A549 (cell line): ENCODE results near the gene BNC2. TPM values are rescaled to one million over a fixed set of nuclear protein-coding genes. Genes with fewer than 3 reads are reported as not detected.
"Not testable (repeated sequence)": the region's sequence is repeated elsewhere in the genome, so short reads cannot be mapped to it uniquely, and the experiment has no call there.

Experiments
- ATAC-seq, 2 experiments: fragments of 200-7000 bp in 1 of 2; fragments of >200 bp in 1 of 2; cut with Nextera tagmentation in 1 of 2; cut with Tn5 transposase in 1 of 2; 3 replicates each; pipeline versions ENCODE4 v1.8.0 to v1.9.1; 2018 to 2020; ENCODE audit warnings: mild to moderate bottlenecking in 1 of 2, moderate library complexity in 1 of 2
- CTCF ChIA-PET: fragments of 300-600 bp; sonication (Branson Sonifier 250); formaldehyde crosslinking; extraction: SDS; loops from one replicate; lab custom pipeline; 2021; ENCODE audit warnings: antibody characterized with exemption, inconsistent platforms; lab: Yijun Ruan, JAX
- POLR2A ChIA-PET: fragments of 350-600 bp; formaldehyde crosslinking; extraction: SDS; loops from one replicate; lab custom pipeline; 2021; ENCODE audit warnings: antibody characterized with exemption, inconsistent platforms; lab: Yijun Ruan, JAX
- DNase-seq, 2 experiments: peaks; one replicate each; pipeline versions ENCODE4 v3.0.0 to v3.0.0-alpha.2; 2011 to 2016; ENCODE audit warnings: low read depth in 1 of 2, low spot score in 1 of 2
- FAIRE-seq: peaks from 2 replicates; lab custom pipeline; 2011; peaks lifted over from hg19 to GRCh38; lab: Jason Lieb, UNC
- H3K27ac ChIP-seq, 2 experiments: fragments of >200 bp; sonication (Bioruptor Twin); formaldehyde crosslinking; 3 replicates each; pipeline ENCODE4 v1.5.1; 2016 to 2017
- H3K4me1 ChIP-seq: fragments of >200 bp; sonication (Bioruptor Twin); formaldehyde crosslinking; 3 replicates; pipeline ENCODE4 v1.6.1; 2016
- H3K4me2 ChIP-seq: fragments of >200 bp; sonication (Bioruptor Twin); formaldehyde crosslinking; 3 replicates; pipeline ENCODE4 v1.6.1; 2016
- H3K4me3 ChIP-seq: fragments of >200 bp; sonication (Bioruptor Twin); formaldehyde crosslinking; 3 replicates; pipeline ENCODE4 v1.5.1; 2016
- H3K9me3 ChIP-seq: fragments of >200 bp; sonication (Bioruptor Twin); formaldehyde crosslinking; 3 replicates; pipeline ENCODE4 v1.6.1; 2016
- BCL3 ChIP-seq: fragments of >200 bp; sonication (Bioruptor Twin); formaldehyde crosslinking; IDR thresholded peaks from 3 replicates; pipeline ENCODE4 v1.6.1; 2016
- CBX8 ChIP-seq: fragments of 200-600 bp; sonication (generic); IDR thresholded peaks from 2 replicates; pipeline ENCODE4 v1.6.1; 2016
- CTCF ChIP-seq: fragments of >200 bp; sonication (Bioruptor Twin); formaldehyde crosslinking; IDR thresholded peaks from 3 replicates; pipeline ENCODE4 v1.5.1; 2016
- E2F6 ChIP-seq: IDR thresholded peaks from 2 replicates; pipeline ENCODE4 v1.6.1; 2012; ENCODE audit warnings: low read depth, borderline replicate concordance
- EHF ChIP-seq: fragments of 250-450 bp; sonication (Bioruptor Pico); IDR thresholded peaks from 2 replicates; pipeline ENCODE4 v1.5.0; 2020; ENCODE audit warnings: mild to moderate bottlenecking
- EHMT2 ChIP-seq: fragments of 200-600 bp; sonication (generic); IDR thresholded peaks from 2 replicates; pipeline ENCODE4 v1.6.1; 2016; ENCODE audit warnings: antibody characterized with exemption, low read depth, mild to moderate bottlenecking, moderate library complexity
- ELK1 ChIP-seq: fragments of 150-350 bp; IDR thresholded peaks from 2 replicates; pipeline ENCODE4 v1.6.1; 2014; ENCODE audit warnings: low read depth, mild to moderate bottlenecking, low read length
- FOSL2 ChIP-seq, 2 experiments: fragments of 450-650 bp in 1 of 2; fragments of >200 bp in 1 of 2; sonication (Bioruptor Twin) in 1 of 2; formaldehyde crosslinking; IDR thresholded peaks; 2 replicates each; pipeline versions ENCODE4 v1.5.0 to v1.6.1; 2016 to 2020; ENCODE audit warnings: mild to moderate bottlenecking in 1 of 2, moderate library complexity in 1 of 2
- HDAC2 ChIP-seq: fragments of 200-600 bp; sonication (generic); IDR thresholded peaks from 2 replicates; pipeline ENCODE4 v1.6.1; 2016
- JUN ChIP-seq, 2 experiments: fragments of >200 bp; sonication (Bioruptor Twin); formaldehyde crosslinking; IDR thresholded peaks; 2 replicates in 1 of 2; 3 replicates in 1 of 2; pipeline ENCODE4 v1.6.1; 2016 to 2017
- ZC3H11A ChIP-seq: fragments of 450-650 bp; IDR thresholded peaks from 2 replicates; pipeline ENCODE4 v1.6.1; 2014; ENCODE audit warnings: antibody characterized with exemption, mild to moderate bottlenecking
- ZFP36 ChIP-seq: fragments of 450-650 bp; IDR thresholded peaks from 2 replicates; pipeline ENCODE4 v1.6.1; 2014; ENCODE audit warnings: borderline replicate concordance; ENCODE audit not compliant: partially characterized antibody
- ZNF302 ChIP-seq: fragments of 250-450 bp; sonication (Bioruptor Pico); IDR thresholded peaks from 2 replicates; pipeline ENCODE4 v1.9.0; 2021; ENCODE audit warnings: inconsistent platforms, mild to moderate bottlenecking, moderate library complexity
- WGBS: methylation state at CpG from one replicate; pipeline ENCODE4 v1.1.6; 2017; ENCODE audit errors: missing lambda C conversion rate; 5-methylcytosine and 5-hydroxymethylcytosine counted together
- polyA plus RNA-seq, 4 experiments: library from polyadenylated mRNA; depleted of rRNA in 3 of 4; stranded (reverse); fragments of >200 nt; fragmentation: RNase III in 1 of 4; extraction: RNeasy Plus Mini Kit Qiagen cat#74134 plus additional on column Dnase treatment in 1 of 4; gene quantifications; 2 replicates in 3 of 4; 3 replicates in 1 of 4; pipeline ENCODE4 v1.2.3, GENCODE V29; 2011 to 2017

BNC2 gene
- polyA plus RNA-seq, 2 of the 4 experiments (the other 2 are of a cell fraction): 6.2 to 7.5 TPM

- TF ChIP-seq ZFP36 (no peak), BCL3 (no peak), JUN (IDR thresholded peaks at IDR 0.05) (no peak), EHF (no peak), EHMT2 (no peak)
- ChIA-PET POLR2A (no interaction called here), CTCF (no interaction called here)
- H3K4me1 ChIP-seq: peaks cover 10% of the 10 kb centered on the region; the same call in 2 of the 3 replicates
- H3K4me3 ChIP-seq: no peak overlapping the region
- WGBS: 75% methylated on average over 1 of the region's 1 CpG
- H3K27ac ChIP-seq: no peak overlapping the region
- no peak for DNase-seq
- no peaks in the 10 kb centered on the region for H3K9me3 ChIP-seq
- no peak for FAIRE-seq
- no peak overlapping the region for H3K4me2 ChIP-seq
- no peak for ATAC-seq
These were observed 328.2 kb downstream of the BNC2 start for GRCh38 chr9:16542290-16542689.

- no peak overlapping the region for H3K4me2 ChIP-seq
- H3K4me1 ChIP-seq: peaks cover 10% of the 10 kb centered on the region; the same call in 2 of the 3 replicates
- ChIA-PET CTCF (no interaction called here), POLR2A (no interaction called here)
- DNase-seq (no peak), FAIRE-seq (no peak), ATAC-seq (no peak)
- TF ChIP-seq ZC3H11A (no peak), E2F6 (no peak), CTCF (no peak), HDAC2 (no peak), FOSL2 (IDR thresholded peaks at IDR 0.05) (no peak), FOSL2 (CRISPR knock-in tag; IDR thresholded peaks at IDR 0.05) (no peak), ZNF302 (CRISPR knock-in tag) (no peak), ELK1 (no peak), CBX8 (no peak)
- WGBS: 84% methylated on average over 7 of the region's 7 CpGs
- no peak overlapping the region for H3K4me3 ChIP-seq
- H3K9me3 ChIP-seq: no peaks in the 10 kb centered on the region
- peak overlapping the region in 1 of 2 experiments; percentile 14; a peak in 1 of 6 replicates for H3K27ac ChIP-seq
These were observed 329.5 kb downstream of the BNC2 start for GRCh38 chr9:16540743-16541613.

GRCh38 chr9:16539626-16540025 is 330.8 kb downstream of the BNC2 start:
- FAIRE-seq, H3K27ac ChIP-seq, H3K4me2 ChIP-seq, CTCF ChIA-PET, H3K9me3 ChIP-seq, ATAC-seq, DNase-seq, POLR2A ChIA-PET, H3K4me3 ChIP-seq: not testable (repeated sequence)
- WGBS: no CpG with 5 or more reads among the region's 1 CpG
- peaks cover 17% of the 10 kb centered on the region for H3K4me1 ChIP-seq
